Right lobe of liver (tissue), 6 donors: Measurements from ENCODE around the gene BRD3. TPM values are rescaled to one million over a fixed set of nuclear protein-coding genes. Genes with fewer than 3 reads are reported as not detected.
A peak's percentile ranks its signal among the peaks of the same experiment; 100 is the strongest.

Experiments
- ATAC-seq, 4 donors: fragments of 200-7000 bp; cut with Tn5 transposase; one replicate each; pipeline ENCODE4 v1.9.1; 2020; ENCODE audit warnings: mild to moderate bottlenecking in 4 of 4, moderate library complexity in 4 of 4
- DNase-seq, 3 donors: peaks; one replicate each; pipeline ENCODE4 v3.0.0-alpha.2; 2020
- H3K27ac ChIP-seq, 3 donors: fragments of 200-600 bp; one replicate each; pipeline ENCODE4 v1.8.0; 2022
- H3K27me3 ChIP-seq, 2 donors: fragments of 200-600 bp; one replicate each; pipeline ENCODE4 v1.8.0; 2022
- H3K36me3 ChIP-seq, 4 donors: fragments of 200-600 bp; sonication (generic) in 1 of 4; one replicate each; pipeline versions ENCODE4 v1.5.1 to v1.8.0; 2017 to 2022; ENCODE audit warnings: control low read depth in 1 of 4
- H3K4me1 ChIP-seq, 4 donors: fragments of 200-600 bp; sonication (generic) in 1 of 4; one replicate each; pipeline versions ENCODE4 v1.5.1 to v1.8.0; 2017 to 2022; ENCODE audit warnings: control low read depth in 1 of 4
- H3K4me3 ChIP-seq, 3 donors: fragments of 200-600 bp; one replicate each; pipeline ENCODE4 v1.8.0; 2022
- H3K9me3 ChIP-seq, 4 donors: fragments of 200-600 bp; sonication (generic) in 1 of 4; one replicate each; pipeline versions ENCODE4 v1.5.1 to v1.8.0; 2017 to 2022; ENCODE audit warnings: control low read depth in 1 of 4
- CTCF ChIP-seq, 4 donors: fragments of 200-600 bp in 3 of 4; fragments of 450-650 bp in 1 of 4; IDR thresholded peaks; one replicate each; pipeline versions ENCODE4 v1.5.1 to v1.8.0; 2016 to 2022; ENCODE audit warnings: antibody characterized with exemption in 4 of 4, mild to moderate bottlenecking in 2 of 4
- POLR2A ChIP-seq: fragments of 450-650 bp; IDR thresholded peaks from one replicate; pipeline ENCODE4 v1.6.1; 2017; ENCODE audit warnings: antibody characterized with exemption, mild to moderate bottlenecking
- WGBS: methylation state at CpG from one replicate; pipeline ENCODE4 v1.1.6; 2018; ENCODE audit warnings: low coverage, low lambda C conversion rate; ENCODE audit not compliant: insufficient coverage; ENCODE audit errors: missing lambda C conversion rate; 5-methylcytosine and 5-hydroxymethylcytosine counted together
- intact Hi-C, 2 donors: fragments of 100-400 bp; cut with DNase I; formaldehyde crosslinking; loops; one replicate each; pipeline versions ENCODE4 v1.11.2 to v1.14.1; 2022
- total RNA-seq, 6 experiments: library from RNA; depleted of rRNA in 2 of 6; stranded (reverse); fragments of >200 nt in 2 of 6; fragmentation: NEBNext Ultra II Directional in 3 of 6; extraction: Animal tissue kit (Norgen Biotek cat#: 25700) in 3 of 6; gene quantifications; one replicate each; pipeline versions ENCODE4 v1.1.0 to v1.2.4, GENCODE V29; 2016 to 2023
- donor health status: DM: no; HTN: yes; CAD: no.
- donor health status: DM: no; HTN: no; CAD: no.
- donor health status: DM: no; HTN: no; CAD: no.
- donor health status: DM: no; HTN: yes; CAD: no.
- donor health status: DM: no; HTN: yes; CAD: no.

Gene BRD3
- total RNA-seq, 6 experiments from 2014 or later, result 10.7 to 25.4 (median 21.1) TPM

GRCh38 chr9:134063571-134064450 is 4.0 kb downstream of the BRD3 start:
- TF ChIP-seq CTCF (IDR thresholded peaks at IDR 0.05), result no peak
- no peak for TF ChIP-seq POLR2A
- no peak for ATAC-seq

GRCh38 chr9:134063088-134063570 is 4.7 kb downstream of the BRD3 start:
- Histone ChIP-seq H3K36me3 (no peaks in the 10 kb centered on the region), H3K27ac (no peak overlapping the region), H3K27me3 (no peaks in the 10 kb centered on the region), H3K9me3 (no peaks in the 10 kb centered on the region), H3K4me3 (no peak overlapping the region), H3K4me1 (peaks cover 0 to 28% (median 10%) of the 10 kb centered on the region in 4 donors)
- DNase-seq, result peak in 2 of 3 donors; percentile 42 to 49
- no peak for TF ChIP-seq POLR2A
- WGBS, result 77% methylated on average over 5 of the region's 15 CpGs
- no peak for ATAC-seq
- intact Hi-C loops, result no loop called here

More at GRCh38 chr9:134063571-134064450, 4.0 kb downstream of the BRD3 start:
- Histone ChIP-seq H3K4me3 (no peak overlapping the region), H3K4me1 (peaks cover 0 to 22% (median 5%) of the 10 kb centered on the region in 4 donors), H3K9me3 (no peaks in the 10 kb centered on the region), H3K27me3 (no peaks in the 10 kb centered on the region), H3K36me3 (no peaks in the 10 kb centered on the region), H3K27ac (no peak overlapping the region)
- WGBS, result 95% methylated on average over 4 of the region's 29 CpGs
- peak in 2 of 3 donors; percentile 40 to 43 for DNase-seq
- intact Hi-C loops, result no loop called here

- H3K4me3 ChIP-seq, result no peak overlapping the region
- no peak for ATAC-seq
- DNase-seq, result peak in 2 of 3 donors; percentile 41 to 46
- H3K36me3 ChIP-seq, result no peaks in the 10 kb centered on the region
- H3K27ac ChIP-seq, result no peak overlapping the region
- 76% methylated on average over 17 of the region's 22 CpGs for WGBS
- peaks cover 0 to 33% (median 12%) of the 10 kb centered on the region in 4 donors for H3K4me1 ChIP-seq
- intact Hi-C loops, result no loop called here
- TF ChIP-seq CTCF (IDR thresholded peaks at IDR 0.05), result no peak
- TF ChIP-seq POLR2A, result no peak
- no peaks in the 10 kb centered on the region for H3K9me3 ChIP-seq
- H3K27me3 ChIP-seq, result no peaks in the 10 kb centered on the region
Measured at GRCh38 chr9:134062461-134063087, 5.3 kb downstream of the BRD3 start.

GRCh38 chr9:134061688-134062371 is 6.0 kb downstream of the BRD3 start:
- WGBS, result 60% methylated on average over 3 of the region's 22 CpGs
- Histone ChIP-seq H3K27ac (no peak overlapping the region), H3K36me3 (no peaks in the 10 kb centered on the region)

More at GRCh38 chr9:134061688-134062371, 6.0 kb downstream of the BRD3 start:
- no peaks in the 10 kb centered on the region for H3K27me3 ChIP-seq
- H3K4me3 ChIP-seq, result no peak overlapping the region
- DNase-seq, result no peak
- H3K9me3 ChIP-seq, result no peaks in the 10 kb centered on the region
- ATAC-seq, result no peak
- peaks cover 0 to 41% (median 16%) of the 10 kb centered on the region in 4 donors for H3K4me1 ChIP-seq
- intact Hi-C loops, result no loop called here
- TF ChIP-seq POLR2A (no peak), CTCF (IDR thresholded peaks at IDR 0.05) (no peak)
